GM12874 (cell line): ENCODE data around the gene MORC4.

ENCODE experiments used
- TF ChIP-seq, protein P1 (sequence below): IDR thresholded peaks from 2 replicates; pipeline ENCODE4 v1.5.1; 2011; ENCODE audit warnings: low read depth, mild to moderate bottlenecking, control low read depth, low read length, moderate library complexity; ENCODE audit not compliant: insufficient read depth

MORC4 gene

DNA sequence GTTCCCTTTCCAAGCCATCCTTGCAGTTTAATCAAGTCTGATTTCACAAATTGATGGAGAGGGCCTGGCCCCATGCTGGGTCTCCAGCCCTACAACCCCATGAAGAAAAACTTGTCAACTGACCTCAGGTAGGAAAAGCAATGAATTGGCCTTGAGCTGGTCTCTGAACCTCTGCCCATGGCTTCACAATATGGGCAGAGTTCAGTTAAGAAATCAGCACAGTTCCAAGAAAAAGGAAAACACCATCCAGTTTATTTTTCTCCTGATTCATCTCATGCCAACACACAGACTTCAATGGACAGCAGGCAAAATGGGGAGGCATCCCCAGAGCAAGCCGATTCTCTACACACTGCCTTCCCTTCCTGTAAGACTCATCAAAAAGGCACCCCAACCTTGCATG lies 100.2 kb downstream of the MORC4 start:
- TF ChIP-seq, protein P1, sequence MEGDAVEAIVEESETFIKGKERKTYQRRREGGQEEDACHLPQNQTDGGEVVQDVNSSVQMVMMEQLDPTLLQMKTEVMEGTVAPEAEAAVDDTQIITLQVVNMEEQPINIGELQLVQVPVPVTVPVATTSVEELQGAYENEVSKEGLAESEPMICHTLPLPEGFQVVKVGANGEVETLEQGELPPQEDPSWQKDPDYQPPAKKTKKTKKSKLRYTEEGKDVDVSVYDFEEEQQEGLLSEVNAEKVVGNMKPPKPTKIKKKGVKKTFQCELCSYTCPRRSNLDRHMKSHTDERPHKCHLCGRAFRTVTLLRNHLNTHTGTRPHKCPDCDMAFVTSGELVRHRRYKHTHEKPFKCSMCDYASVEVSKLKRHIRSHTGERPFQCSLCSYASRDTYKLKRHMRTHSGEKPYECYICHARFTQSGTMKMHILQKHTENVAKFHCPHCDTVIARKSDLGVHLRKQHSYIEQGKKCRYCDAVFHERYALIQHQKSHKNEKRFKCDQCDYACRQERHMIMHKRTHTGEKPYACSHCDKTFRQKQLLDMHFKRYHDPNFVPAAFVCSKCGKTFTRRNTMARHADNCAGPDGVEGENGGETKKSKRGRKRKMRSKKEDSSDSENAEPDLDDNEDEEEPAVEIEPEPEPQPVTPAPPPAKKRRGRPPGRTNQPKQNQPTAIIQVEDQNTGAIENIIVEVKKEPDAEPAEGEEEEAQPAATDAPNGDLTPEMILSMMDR = no peak

DNA sequence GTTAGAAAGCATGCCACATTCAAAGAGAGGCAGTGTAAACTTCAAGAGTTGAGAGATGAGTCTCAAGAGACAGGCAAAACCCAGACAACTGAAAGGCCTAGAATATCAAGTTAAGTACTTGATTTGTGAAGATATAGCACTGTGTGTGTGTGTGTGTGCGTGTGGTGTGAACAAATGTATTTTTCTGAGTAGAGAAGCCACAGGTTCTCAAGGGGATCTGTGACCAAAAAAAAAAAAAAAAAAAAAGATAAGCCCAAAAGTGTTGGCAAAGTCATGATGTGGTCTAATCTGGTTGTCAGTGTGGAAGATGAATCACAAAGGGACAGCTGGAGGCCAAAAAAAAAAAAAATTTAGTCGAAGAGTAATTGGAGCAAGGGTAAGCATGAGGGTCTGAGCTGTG lies 100.7 kb downstream of the MORC4 start:
- TF ChIP-seq, protein P1 = no peak

DNA sequence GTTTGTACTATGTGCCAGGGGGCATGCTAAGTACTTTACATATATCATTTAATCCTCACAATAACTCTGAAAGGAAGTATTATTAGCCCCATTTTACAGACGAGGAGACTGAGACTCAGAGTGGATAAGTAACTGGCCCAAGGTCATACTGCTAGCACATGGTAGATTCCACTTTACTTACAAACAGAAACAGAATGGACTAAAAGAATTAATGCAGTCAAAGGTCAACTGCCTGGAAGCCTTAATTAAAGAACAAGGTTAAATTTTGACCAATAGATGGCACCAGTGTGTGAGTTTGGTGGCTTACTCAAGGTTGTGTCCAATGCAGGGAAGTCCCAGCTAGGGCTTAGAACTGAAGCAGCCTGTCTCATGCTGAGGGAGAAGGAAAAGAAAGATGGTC lies 101.5 kb downstream of the MORC4 start:
- TF ChIP-seq, protein P1 = no peak

DNA sequence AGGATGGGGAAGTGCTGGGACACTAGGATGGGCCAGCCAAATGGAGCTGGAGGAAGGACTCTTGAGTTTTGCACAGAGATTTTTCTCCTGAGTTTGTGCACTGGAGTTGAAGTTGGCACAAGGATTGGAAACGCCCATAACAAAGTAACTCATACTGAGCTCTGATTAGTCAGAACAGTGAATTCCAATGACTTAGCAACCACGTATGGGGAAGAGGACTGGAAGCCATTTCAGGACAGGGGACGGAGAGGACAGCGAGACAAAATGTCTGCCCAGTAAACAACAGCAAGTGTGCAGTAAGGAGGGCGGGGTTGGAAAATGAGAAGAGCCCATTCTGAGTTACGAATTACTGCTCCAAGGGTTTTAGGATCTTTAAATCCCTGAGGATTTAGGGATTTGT lies 102.8 kb downstream of the MORC4 start:
- TF ChIP-seq, protein P1 = no peak

DNA sequence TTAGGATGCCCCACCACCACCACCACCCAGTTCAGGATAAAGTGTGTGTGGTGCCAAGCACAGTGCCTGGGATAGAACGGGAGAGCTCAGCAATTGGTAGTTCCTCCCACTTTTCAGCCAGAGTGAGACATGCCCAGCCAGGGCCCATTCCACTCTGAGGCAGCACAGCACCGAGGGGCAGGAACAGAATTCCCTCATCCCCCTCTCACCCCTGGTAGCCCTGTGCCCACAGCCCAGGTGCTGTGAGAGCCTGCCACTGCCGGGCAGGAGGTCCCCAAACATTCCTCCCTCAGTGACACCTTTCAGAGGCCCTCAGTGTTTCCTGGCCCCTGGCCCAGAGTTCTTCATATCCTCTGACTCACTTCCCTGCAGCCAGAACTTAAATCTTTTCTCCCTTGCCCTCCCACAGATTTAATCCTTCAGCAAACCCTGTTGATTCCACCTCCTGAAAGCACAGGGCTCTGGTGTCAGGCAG lies 105.0 kb downstream of the MORC4 start:
- TF ChIP-seq, protein P1 = no peak

DNA sequence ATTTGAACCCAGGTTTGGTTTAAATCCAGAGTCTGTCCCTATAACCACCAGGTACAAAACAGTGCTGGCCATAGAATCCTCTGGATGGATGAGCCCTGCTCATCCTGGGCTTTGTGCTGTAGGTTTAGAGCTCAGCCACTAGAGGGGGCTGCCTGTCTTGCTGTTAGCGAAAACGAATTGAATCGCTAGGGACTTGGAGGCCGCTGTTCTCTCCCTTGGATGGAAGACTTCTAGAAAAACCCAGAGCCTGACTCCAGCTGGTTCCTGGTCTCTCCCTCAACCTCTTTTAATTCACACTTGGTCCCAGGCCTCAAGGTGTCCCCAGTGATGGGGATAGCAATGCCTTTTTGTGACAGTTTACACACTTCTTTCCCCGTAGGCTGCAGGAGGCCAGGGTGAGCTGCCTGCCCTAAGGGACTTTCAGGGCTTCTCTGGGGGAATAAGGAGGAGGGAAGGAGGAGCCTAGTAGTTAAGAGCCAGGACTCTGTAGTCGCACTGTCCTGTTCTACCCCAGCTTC lies 105.6 kb downstream of the MORC4 start:
- TF ChIP-seq, protein P1 = peak; percentile 72

DNA sequence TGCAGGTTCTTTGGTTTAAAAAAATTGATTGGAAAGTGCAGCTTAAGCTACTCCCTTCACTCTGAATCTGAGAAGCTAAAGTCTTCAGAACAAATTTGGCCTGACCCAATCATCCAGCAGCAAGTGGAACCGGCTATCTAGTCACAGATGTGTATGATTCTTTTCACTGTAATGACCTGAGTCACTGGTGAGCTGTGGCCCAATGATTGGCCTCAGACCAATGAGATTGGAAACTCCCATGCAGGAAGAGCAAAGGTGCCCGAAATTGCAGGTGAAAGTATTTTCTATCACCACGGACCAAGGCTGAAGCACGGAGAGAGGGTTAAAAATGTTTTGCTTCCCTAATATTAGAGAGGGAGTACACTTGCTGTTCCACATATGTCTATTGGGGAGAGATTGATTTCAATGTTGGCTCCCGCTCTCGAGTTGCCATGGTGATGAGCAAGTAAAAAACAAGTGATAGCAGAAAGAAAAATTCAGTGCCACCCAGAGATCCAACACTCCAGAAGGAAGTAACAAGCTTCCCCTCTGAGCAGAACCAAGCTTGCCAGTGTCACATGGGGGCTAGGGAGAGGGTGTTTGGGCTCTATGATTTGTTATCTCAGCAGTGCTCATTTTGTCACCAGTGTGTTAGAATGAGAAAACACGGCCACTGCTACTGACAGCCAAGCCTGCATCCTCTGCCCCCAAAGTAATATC lies 108.1 kb downstream of the MORC4 start:
- TF ChIP-seq, protein P1 = no peak
